HCT116 (cell line): ENCODE data around the gene PAX2.

ENCODE experiments used
- ATF3 ChIP-seq: IDR thresholded peaks from 2 replicates; pipeline ENCODE4 v1.6.1; 2012
- CBX3 ChIP-seq: IDR thresholded peaks from 2 replicates; pipeline ENCODE4 v1.6.1; 2012; ENCODE audit warnings: low read depth
- CTCF ChIP-seq, 3 experiments: fragments of 200-600 bp in 1 of 3; sonication (generic) in 1 of 3; IDR thresholded peaks in 2 of 3; conservative IDR thresholded peaks in 1 of 3; 2 replicates each; pipeline ENCODE4 v1.5.1; 2012 to 2017; ENCODE audit warnings: low read depth in 2 of 3, low read length in 2 of 3, antibody characterized with exemption in 1 of 3, borderline replicate concordance in 1 of 3, control low read depth in 1 of 3, mild to moderate bottlenecking in 1 of 3, mixed read lengths in 1 of 3, mixed run types in 1 of 3, moderate library complexity in 1 of 3; ENCODE audit not compliant: insufficient read depth in 1 of 3
- EGR1 ChIP-seq: IDR thresholded peaks from 2 replicates; pipeline ENCODE4 v1.6.1; 2012; ENCODE audit warnings: low read depth
- ELF1 ChIP-seq: IDR thresholded peaks from 2 replicates; pipeline ENCODE4 v1.6.1; 2012; ENCODE audit warnings: low read depth, borderline replicate concordance
- EZH2 ChIP-seq: fragments of 200-600 bp; sonication (generic); IDR thresholded peaks from 2 replicates; pipeline ENCODE4 v1.6.1; 2017; ENCODE audit warnings: antibody characterized with exemption, mixed run types
- EZH2phosphoT487 ChIP-seq: fragments of 200-600 bp; IDR thresholded peaks from 2 replicates; pipeline ENCODE4 v1.6.1; 2018; ENCODE audit warnings: antibody characterized with exemption, borderline replicate concordance
- FOSL1 ChIP-seq: IDR thresholded peaks from 2 replicates; pipeline ENCODE4 v1.6.1; 2012; ENCODE audit warnings: low read depth
- POLR2A ChIP-seq: IDR thresholded peaks from 2 replicates; pipeline ENCODE4 v1.7.0; 2011; ENCODE audit warnings: borderline replicate concordance; ENCODE audit not compliant: insufficient read depth, insufficient read length; ENCODE audit errors: extremely low read depth
- POLR2AphosphoS5 ChIP-seq: IDR thresholded peaks from 2 replicates; pipeline ENCODE4 v1.6.1; 2011; ENCODE audit warnings: mild to moderate bottlenecking, low read depth, low read length, moderate library complexity
- RAD21 ChIP-seq: IDR thresholded peaks from 2 replicates; pipeline ENCODE4 v1.6.1; 2012; ENCODE audit warnings: low read depth, mild to moderate bottlenecking
- REST ChIP-seq: IDR thresholded peaks from 2 replicates; pipeline ENCODE4 v1.6.1; 2012; ENCODE audit warnings: low read depth
- ZFX ChIP-seq: fragments of 450-650 bp; IDR thresholded peaks from 2 replicates; pipeline ENCODE4 v1.6.1; 2017
- ZNF274 ChIP-seq: fragments of 200-500 bp; sonication (Bioruptor generic); IDR thresholded peaks from 2 replicates; pipeline ENCODE4 v1.6.1; 2014; ENCODE audit warnings: mild to moderate bottlenecking, low read depth, low read length, inconsistent platforms

GRCh38 chr10:100761191-100761590 lies 15.8 kb downstream of the PAX2 start:
- TF ChIP-seq POLR2A (no peak), CTCF (IDR thresholded peaks at IDR 0.05 in 2 of 3, conservative IDR thresholded peaks at IDR 0.05 in 1 of 3; ENCODE audit: borderline replicate concordance in 1 of 3, insufficient read depth in 1 of 3, low read depth in 2 of 3, low read length in 2 of 3) (no peak), CBX3 (no peak), REST (no peak), ZFX (no peak), RAD21 (no peak), EZH2 (no peak), ATF3 (no peak), ZNF274 (no peak), ELF1 (no peak), EGR1 (no peak), POLR2AphosphoS5 (no peak), FOSL1 (no peak), EZH2phosphoT487 (no peak)
